ENCODE results near the gene ARHGDIA.
A peak's percentile ranks its signal among the peaks of the same experiment; 100 is the strongest.
"Not testable (repeated sequence)": the region's sequence is repeated elsewhere in the genome, so short reads cannot be mapped to it uniquely, and the experiment has no call there.

ARHGDIA gene

DNA sequence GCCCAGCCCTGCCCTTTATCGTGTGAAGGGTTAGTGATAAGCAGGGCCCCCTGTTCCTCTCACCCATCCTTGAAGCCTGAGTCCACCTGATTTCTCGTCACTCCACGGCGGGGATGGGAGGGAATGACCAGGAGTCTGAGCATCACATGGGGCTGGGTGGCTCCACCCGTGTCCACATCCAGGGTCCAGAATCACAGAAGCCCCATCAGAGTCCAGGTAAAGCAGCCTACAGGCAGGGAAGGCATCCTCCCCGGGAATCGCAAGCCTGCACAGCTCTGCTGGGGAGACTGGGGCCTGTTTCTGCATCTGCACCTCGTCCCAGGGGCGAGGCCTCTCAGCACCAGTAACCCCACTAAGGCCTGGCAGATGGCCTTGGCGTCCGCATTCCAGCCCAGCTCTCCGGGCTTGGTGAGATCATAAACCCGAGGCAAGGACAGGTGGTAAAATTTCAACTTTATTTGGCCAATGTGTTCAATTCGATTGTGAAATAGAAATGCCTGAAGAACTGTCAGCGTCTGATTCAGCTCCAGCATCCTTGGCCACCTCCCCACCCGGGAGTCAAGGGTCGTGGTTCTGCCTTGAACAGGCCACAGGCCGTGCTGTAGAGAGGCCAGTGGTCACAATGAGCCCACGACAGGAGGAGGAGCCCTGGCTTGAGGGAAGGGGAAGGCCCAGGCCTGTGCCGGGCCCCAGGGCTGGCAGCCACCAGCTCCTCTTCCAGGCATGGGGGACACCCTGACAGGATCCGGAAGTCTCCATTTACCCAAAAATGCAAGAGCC lies 28.2 kb downstream of the ARHGDIA start:
- DNase-seq = no peak

DNA sequence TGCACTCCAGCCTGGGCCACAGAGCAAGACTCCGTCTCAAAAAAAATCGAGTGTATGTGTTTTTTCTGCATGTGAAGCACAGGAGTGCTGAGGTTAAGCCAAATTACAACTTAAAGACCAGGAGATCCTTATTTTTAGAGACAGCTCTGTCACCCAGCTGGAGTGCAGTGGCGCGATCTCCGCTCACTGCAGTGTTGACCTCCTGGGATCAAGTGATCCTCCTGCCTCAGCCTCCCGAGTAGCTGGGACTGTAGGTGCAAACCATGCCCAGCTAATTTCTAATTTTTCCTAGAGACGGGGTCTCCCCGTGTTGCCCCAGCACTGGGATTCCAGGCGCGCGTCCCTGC lies 28.8 kb downstream of the ARHGDIA start:
- DNase-seq = no peak

DNA sequence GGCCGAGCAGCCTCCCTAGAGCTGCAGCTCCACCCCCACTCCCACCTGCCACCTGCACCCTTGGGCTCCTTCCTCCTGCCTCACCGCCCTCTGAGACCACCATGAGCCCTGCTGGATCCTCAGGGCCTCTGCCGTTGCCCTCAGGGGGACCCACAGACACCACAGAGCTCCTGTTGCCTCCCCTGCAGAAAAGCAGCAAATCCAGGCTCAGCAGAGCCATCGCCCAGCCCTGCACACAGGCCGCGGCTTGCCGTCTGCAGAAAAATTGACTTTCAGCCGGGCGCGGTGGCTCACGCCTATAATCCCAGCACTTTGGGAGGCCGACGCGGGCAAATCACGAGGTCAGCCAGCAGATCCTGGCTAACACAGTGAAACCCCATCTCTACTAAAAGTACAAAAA lies 29.3 kb downstream of the ARHGDIA start:
- no peak for DNase-seq

DNA sequence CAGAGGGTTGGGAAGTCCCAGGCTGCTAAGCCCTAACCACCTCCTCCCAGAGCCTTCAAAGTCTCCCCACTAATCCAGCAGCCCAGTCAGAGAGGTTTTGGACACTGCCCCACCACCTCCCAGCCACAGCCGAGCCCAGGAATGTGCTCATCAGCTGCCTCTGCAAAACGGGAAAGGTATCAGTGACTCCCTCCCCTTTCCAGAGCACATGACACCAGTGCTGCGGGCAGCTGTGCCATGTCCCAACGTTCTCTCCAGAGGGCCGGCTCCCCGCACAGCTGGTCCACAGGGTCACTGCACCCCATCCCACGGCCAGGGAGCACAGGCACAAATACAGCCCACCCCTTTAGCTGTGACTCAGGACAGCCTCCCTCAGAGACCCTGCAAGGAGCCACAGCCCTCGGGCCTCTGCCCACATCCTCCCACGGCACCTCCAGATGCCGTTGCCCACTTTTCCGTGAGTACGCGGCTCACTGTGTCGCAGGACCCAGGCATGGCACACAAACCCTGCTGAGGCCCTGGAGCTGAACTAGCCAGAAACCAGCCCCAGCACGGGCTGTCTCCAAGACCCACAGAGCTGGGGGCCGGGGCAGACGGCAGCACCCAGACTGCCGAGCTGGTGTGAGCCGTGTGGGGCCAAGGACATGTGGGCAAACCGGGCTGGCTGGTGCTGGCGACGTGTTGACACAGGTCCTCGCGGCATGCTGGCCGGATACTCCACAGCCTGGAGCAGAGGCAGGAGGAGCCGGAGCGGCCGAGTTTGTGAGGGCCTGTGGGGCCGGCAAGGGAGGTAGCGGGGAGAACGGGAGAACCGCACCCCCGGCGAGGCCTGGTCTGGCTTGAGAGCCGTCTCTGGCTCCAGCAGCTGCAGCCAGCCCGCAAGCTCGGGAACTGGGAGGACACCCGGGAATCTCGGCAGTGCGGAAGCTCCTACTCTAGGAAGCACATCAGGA lies 30.0 kb downstream of the ARHGDIA start:
- DNase-seq = no peak

DNA sequence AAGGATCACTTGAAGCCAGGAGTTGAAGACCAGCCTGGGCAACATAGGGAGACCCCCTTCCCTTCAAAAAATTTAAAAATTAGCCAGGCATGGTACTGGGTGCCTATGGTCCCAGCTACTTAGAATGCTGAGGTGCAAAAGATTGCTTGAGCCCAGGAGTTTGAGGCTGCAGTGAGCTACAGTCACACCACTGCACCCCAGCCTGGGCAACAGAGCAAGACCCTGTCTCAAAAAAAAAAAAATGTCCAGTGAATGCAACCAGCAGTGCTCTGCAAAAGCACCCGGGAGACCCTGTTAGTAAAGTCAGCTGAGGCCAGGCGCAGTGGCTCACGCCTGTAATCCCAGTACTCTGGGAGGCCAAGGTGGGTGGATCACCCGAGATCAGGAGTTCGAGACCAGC lies 31.1 kb downstream of the ARHGDIA start:
- not testable (repeated sequence) for DNase-seq

DNA sequence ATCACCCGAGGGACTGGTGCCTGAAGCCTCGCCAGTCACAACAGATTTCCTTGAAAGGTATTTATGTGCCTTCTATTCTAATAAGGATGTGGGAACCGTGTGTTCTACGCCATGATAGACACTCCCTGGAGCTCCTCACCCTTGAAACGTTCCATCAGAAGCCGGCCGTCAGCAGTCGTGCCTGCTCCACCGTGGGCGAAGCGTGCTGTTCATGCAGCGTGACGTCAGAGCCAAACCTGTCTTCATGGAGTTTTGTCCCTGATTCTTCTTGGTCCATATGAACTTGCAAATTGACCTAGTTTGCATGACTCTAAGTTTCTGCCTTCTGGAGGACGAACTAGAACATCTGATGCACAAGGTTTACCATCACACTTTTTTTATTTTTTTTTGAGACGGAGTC lies 31.8 kb downstream of the ARHGDIA start:
- no peak for DNase-seq

DNA sequence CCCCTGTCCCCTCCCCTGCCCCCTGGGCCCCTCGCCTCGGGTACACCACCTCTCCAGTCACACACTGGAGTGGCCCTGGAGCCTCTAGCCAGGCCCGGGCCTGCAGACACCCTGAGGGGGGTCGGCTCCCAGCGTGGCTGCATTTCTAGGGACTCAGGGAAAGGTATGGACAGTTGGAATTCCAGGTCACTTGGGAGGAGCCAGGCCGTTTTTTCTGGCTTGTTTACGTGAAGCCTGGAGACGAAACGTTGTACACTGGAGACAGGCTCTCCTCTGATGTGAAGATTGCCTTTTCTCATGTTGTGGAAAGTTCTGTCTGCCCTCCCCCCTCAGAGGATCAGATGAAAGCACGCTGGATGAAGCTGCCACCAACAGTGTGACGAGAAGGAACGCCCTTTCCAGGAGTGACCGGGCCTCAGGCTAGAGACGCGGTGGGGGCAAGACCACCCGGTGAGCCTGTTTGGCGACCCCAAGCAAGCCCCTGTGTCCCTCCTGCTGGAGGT lies 32.3 kb downstream of the ARHGDIA start:
- DNase-seq = no peak

DNA sequence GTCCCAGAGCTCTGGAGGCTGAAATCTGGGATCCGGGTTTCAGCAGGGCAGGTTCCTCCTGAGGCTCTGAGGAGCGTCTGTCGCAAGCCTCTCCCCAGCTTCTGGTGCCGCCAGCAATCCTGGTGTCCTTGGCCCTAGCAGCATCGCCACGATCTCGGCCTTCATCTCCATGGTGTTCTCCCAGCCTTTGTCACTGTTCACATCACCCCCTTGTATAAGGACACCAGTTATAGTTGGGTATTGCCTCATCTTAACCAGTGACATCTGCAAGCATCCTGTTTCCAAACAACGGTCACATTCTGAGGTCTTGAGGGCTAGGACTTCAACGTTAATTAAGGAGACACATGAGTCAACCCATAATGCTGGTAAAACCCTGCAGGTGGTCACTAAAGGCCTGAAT lies 33.5 kb downstream of the ARHGDIA start:
- no peak for DNase-seq

DNA sequence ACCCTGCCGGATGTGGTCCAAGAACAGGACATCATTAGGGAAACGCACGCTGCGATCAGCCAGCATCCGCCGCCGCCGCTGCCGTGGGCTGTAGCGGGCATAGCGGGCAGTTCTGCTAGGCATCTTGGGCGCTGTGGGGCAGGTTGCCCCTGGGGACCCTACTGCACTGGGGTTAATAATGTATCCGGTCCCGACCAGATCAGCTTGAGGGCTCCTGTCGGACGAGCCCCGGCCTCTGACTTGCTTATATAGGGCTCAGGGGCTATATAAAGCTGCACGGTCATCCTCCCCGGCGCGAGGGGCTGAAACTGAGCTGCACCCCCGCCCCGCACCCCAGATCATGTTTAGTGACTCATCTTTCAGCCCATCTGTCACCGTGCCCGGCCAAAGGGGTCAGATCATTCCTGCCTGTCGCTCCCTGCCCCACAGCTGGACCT lies 36.3 kb downstream of the ARHGDIA start, which contains the start of gene PPP1R27:
PPP1R27 (minus strand) TSS at position 220 of the 437 bp plus-strand sequence; CDS start at position 123, 97 bp downstream.
- DNase-seq = no peak

DNA sequence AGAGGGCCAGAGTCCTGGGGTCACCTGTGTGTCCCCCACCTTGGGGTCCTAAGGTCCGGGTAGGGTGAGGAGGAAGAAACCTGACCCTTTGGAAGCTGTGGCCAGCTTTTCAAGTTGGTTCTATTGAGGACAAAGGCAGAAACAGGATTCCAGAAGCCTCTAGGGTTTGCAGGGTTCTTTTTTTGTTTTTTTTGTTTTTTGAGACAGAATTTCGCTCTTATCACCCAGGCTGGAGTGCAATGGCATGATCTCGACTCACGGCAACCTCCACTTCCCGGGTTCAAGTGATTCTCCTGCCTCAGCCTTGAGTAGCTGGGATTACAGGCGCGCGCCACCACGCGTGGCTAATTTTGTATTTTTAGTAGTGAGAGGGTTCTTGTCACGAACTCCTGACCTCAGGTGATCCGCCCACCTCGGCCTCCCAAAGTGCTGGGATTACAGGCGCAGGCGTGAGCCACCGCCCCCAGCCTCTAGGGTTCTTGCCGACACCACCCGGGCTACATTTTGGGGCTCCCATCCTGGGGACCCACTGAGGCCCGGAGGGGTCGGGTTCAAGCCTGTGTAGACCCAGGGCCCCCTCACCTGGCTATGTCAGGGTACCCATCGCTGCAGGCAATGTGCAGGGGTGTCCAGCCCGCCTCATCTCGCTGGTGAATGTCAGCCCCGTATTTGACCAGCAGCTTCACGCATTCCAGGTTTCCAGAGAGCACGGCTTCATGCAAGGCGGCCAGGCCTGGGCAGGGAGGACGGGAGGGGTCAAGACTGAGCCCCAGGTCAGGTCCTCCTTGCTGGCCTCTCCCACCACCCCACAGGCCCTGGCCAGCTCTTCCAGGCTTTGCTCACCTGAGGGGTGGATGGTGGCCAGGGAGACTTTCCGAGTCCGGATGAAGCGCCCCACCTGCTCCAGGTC lies 37.0 kb downstream of the ARHGDIA start:
- no peak for DNase-seq

DNA sequence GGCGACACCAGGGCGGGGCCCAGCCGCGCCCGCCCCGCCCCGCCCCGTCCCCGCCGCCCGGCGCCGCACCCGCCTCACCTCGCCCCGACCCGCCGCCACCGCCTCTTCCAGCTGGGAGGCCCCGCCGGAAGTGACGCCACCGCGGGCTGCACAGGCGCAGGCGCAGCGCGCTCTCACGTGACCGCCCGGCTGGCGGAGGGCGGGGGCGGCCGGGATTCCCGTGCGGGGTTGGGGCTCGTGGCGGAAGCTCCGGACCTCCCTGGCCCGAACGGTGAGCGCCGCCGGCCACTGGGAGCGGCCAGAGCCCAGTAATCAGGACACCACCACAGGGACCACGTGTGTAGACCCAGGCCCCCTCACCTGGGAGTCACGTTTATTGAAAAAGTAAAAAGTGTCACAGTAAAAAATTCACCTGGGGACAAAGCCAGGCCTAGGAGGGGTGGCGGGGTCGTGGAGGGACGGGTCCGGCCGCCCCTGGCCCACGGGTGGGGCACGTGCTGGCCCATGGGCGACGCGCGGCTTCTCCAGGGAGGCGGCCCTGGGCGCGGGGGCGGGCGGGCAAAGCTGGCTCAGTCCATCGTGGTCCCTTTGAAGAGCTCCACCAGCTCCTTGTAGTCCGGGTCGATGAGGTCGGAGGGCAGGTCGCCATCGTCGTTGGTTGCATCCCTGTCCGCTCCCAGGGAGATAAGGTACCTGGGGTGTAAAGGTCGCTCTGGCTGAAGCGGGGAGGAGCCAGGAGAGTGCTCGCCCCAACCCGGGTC lies 37.8 kb downstream of the ARHGDIA start, which contains the start of gene MCRIP1:
MCRIP1 (minus strand) TSS at position 132 of the 761 bp plus-strand sequence. CDS start 8,785 bp downstream, outside the sequence.
- peak; percentile 98 for DNase-seq

DNA sequence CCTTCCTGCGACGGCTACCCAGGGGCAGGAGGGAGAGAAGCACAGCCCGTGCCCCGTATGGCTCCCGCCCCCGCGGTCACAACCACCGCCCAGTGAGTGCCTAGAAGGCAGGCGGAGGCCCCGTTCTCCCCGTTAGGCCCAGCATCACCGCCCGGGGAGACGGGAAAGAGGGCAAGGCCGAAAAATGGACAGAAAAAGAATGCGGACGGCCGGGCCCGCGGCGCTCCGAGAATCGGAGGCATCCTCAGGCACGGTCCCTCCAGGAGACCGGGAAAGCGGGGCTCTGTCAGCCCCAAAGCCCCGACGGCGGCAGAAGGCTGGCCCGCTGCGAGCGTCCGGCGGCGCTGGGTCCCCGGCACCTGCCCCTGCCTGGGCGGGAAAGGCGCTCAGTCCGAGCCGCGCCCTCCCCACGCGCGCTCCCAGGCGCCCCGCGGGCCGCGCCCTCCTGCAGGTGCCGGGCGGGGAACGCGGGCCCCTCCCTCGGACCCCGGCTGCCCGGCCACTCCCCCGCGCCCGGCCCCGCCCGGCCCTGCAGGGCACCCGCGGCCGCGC lies 38.5 kb downstream of the ARHGDIA start:
- peak; percentile 80 for DNase-seq

DNA sequence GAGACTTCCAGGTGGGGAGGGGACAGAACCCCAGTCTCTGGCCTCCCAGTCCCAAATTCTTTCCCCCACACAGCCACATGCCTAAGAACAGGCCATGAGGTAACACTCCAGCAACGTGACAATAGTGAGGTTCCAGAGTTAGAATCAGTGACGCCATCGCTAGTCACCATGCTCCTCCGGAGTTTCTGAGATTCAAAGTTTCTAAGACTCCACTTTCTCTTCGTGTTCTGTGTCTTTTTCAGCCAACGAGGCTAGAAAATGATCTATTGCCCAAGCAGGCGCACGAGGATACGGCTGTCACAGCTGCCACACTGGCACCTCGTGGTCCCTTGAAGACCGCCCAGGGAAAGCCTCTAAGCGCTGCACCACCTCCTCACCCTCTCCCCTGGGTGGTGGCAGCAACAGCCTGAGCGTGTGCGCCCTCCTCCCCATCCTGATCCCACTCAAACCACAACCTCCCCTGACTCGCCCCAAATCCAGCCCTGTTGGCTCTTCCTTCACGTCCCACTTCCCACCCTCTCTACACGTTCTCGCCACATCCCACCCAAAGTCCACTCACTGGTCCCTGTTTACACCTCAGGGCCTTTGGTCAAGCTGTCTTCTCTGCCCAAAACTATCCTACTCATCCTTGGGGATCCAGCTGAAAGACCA lies 39.1 kb downstream of the ARHGDIA start:
- DNase-seq = peak; percentile 80

DNA sequence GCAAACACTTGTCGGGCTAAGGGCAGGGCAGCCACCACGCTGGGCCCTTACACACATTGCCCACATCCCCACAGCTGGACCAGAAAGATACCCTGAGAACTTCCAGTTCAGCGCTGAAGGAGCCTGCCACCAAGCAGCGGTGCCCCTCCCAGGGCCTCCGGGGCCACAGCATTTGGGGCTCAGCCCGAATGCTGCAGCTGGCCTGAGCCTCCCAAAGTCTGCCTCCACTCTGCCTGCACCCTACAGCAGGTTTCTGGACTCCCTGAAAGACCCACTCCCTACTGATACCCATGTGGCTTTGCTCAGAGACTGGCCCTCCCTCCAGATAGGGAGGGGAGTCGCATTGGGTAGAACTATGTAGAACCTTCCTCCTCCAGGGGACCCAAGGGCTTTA lies 39.6 kb downstream of the ARHGDIA start:
- DNase-seq = no peak

DNA sequence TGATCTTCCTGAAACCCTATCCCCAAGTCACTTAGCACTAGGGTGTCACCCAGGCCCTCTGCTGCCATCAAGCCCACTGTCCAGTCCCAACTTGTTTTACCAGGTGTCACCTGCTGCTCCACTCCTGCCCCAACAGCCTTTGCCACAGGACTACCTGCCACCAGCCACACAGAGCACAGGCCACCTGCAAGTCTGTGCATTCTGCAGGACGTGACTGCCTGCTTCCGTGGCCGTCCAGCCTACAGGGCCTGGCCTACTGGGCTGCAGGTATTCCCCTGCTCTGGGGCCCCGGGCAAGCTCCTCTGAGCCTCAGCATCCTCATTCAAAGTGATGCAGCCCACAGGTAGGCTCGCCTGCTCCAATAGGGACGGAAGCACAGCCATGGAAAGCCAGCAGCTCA lies 41.3 kb downstream of the ARHGDIA start:
- DNase-seq = no peak

DNA sequence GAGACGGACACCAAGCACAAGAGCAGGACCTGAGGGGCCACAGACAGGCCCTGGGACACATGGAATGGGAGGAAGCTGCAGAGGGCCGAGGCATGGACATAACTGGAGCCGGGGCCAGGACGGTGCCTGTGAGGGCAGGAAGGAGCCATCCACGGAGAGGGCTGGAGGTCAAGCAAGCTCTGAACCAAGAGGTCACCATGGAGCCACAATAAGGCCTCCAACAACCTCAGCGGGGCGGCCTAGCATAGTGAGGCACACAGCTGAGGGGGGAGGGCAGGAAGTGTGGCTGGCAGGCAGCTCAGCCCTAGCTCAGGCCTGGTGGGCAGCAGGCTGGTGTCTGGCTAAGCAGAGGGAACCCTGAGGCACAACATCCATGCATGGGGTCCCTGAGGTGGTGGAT lies 42.5 kb downstream of the ARHGDIA start:
- DNase-seq = no peak

DNA sequence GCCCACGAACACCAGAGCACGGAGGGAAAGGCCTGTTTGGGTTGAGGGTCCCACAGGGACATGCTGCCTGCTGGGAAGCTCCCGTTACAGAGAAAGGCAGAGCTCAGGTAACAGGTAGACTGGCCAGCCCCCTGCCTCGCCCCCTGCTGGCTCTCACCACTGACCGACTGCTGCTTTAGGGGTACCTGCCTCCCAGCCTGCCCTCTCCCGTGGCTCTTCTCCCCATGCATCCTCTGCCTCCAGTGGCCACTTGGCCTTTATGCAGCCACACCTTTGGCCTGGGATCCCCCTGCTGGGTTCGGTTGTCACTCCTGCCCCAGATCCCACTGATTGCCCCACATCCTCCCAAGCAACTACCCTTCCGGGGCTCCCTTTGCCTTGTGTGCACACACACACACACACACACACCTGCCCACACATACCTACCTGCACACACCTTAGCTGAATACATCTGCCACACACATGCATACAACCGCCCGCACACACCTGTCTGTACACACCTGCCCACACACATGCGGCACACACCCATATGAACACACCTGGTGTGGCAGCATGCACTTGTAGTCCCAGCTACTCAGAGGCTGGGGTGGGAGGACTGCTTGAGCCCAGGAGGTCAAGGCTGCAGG lies 45.2 kb downstream of the ARHGDIA start:
- no peak for DNase-seq

DNA sequence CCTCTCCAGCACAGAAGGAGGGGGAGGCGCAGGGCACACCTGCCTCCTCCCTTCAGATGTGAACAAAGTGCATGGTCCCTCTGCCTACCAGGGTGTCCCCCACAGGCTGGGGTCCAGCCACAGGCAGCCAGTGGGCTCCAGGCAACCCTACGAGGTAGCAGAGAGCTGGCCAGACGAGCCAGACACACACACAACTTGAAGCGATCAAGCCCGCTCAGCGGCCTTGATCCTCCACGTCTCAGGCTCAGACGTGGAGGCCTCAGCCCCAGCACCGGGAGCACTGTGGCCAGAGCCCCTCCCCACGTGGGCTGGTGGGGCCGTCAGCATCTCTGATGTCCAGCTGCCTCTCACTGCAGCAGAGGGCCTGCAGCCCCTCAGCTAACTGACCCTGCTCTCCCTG lies 46.5 kb downstream of the ARHGDIA start:
- no peak for DNase-seq

DNA sequence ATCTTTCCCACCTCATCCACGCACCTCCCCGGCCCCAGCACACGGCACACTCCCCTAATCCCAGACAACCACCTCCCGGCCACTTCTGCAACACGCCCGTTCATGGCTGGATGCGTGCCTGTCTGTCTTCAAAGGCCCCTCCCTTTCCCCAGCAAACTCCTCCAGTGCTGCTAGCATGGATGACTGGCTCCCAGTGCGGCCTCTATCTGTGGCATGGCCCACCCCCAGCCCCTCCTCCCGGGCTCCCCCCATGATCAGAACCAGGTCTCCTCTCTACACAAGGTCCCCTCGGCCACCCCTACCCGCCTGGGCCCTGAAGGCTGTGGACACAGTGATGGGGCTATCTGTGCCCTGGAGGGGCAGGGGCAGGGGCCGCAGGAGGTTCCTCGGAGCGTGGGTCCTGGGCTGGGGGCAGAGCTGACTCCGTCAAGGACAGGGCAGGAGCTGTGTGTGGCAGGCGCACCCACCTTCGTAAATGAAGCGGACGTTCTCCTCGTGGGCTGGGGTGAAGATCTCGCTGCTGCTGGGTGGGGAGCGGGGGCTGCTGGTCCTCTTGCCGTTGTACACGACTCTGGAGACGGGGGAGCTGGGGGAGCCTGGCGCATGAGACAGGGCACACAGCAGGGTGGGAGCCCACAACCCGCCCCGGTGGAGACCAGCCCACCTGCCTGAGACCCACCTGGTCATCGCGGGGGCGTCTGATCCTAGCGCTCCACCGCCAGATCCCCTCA lies 47.2 kb downstream of the ARHGDIA start:
- DNase-seq = no peak

All from activated effector memory CD4-positive, alpha-beta T cell treated with anti-CD3 and anti-CD28 coated beads, Interleukin-2, amount 50 U/mL, for 16 hours (primary cell).